Fibroblast of skin of left quadriceps (primary cell): ENCODE measurements around the gene ERBB3.
"Not testable (repeated sequence)": the region's sequence is repeated elsewhere in the genome, so short reads cannot be mapped to it uniquely, and the experiment has no call there.

ENCODE experiments used
- DNase-seq, 2 experiments: peaks; one replicate each; pipeline ENCODE4 v3.0.0-alpha.2; 2013; ENCODE audit warnings: low read depth in 2 of 2

Gene ERBB3

GRCh38 chr12:56114084-56114483 lies 34.1 kb downstream of the ERBB3 start:
- DNase-seq, result no peak

GRCh38 chr12:56115329-56115728 lies 35.4 kb downstream of the ERBB3 start:
- DNase-seq, result no peak

- peak; percentile 89 to 90 for DNase-seq
Observed at GRCh38 chr12:56116267-56117081, 36.5 kb downstream of the ERBB3 start, which contains the start of gene RPL41. Gene RPL41 (plus strand): TSS chr12:56116633.

- DNase-seq, result not testable (repeated sequence)
Observed at GRCh38 chr12:56117082-56117706, 37.2 kb downstream of the ERBB3 start.

- DNase-seq, result peak; percentile 98
Observed at GRCh38 chr12:56117778-56118687, 38.1 kb downstream of the ERBB3 start, which contains the start of gene ZC3H10. Gene ZC3H10 (plus strand): TSS chr12:56118266. CDS start chr12:56120563, 2,297 bp downstream.

- DNase-seq, result no peak
Observed at GRCh38 chr12:56118688-56119357, 38.9 kb downstream of the ERBB3 start.

GRCh38 chr12:56119361-56119796 lies 39.4 kb downstream of the ERBB3 start:
- peak; percentile 81 to 83 for DNase-seq

GRCh38 chr12:56120158-56120846 lies 40.3 kb downstream of the ERBB3 start:
- DNase-seq, result no peak

GRCh38 chr12:56121204-56121870 lies 41.4 kb downstream of the ERBB3 start:
- no peak for DNase-seq

GRCh38 chr12:56122637-56123036 lies 42.7 kb downstream of the ERBB3 start:
- DNase-seq, result no peak

- DNase-seq, result no peak
Observed at GRCh38 chr12:56124133-56124532, 44.2 kb downstream of the ERBB3 start.

GRCh38 chr12:56126732-56127239 lies 46.8 kb downstream of the ERBB3 start:
- no peak for DNase-seq

- no peak for DNase-seq
Observed at GRCh38 chr12:56127485-56127887, 47.5 kb downstream of the ERBB3 start.

GRCh38 chr12:56127888-56128669 lies 48.1 kb downstream of the ERBB3 start, which contains the start of gene ESYT1:
Gene ESYT1 (plus strand): TSS chr12:56128267. CDS start chr12:56128320, 53 bp downstream.
- peak; percentile 100 for DNase-seq

GRCh38 chr12:56128670-56129205 lies 48.8 kb downstream of the ERBB3 start:
- DNase-seq, result no peak

GRCh38 chr12:56129206-56129941 lies 49.4 kb downstream of the ERBB3 start:
- DNase-seq, result no peak

GRCh38 chr12:56129942-56130495 lies 50.1 kb downstream of the ERBB3 start:
- no peak for DNase-seq

GRCh38 chr12:56130876-56131275 lies 50.9 kb downstream of the ERBB3 start:
- DNase-seq, result no peak
